ENCODE measurements around the gene OR11L1. TPM values are rescaled to one million over a fixed set of nuclear protein-coding genes. Genes with fewer than 3 reads are reported as not detected.

The OR11L1 gene
- total RNA-seq, 1 donor from 2014 or later, result not detected

DNA sequence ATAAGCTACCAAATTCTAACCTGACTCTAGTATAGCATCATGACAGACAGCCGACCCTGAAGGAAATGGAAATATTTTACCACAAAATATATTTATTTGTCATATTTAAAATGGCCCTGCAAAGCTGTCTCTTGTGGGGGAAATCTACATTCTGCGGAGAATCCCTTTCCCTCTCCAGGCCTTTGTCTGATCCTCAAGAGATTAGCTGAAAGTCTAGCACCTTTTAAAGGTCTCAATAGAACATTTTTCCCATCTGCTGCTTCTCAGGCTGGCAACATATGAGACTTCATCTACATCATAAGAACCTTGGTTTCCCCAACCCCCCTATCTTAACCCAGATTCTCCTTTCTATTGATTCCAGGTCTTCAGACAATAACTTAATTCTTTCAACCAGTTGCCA is 1.7 kb upstream of the OR11L1 start:
- H3K4me3 Mint-ChIP-seq (ENCODE audit: unreplicated experiment), result no peak overlapping the region
- peaks cover 2% of the 10 kb centered on the region for H3K27me3 Mint-ChIP-seq (ENCODE audit: low read depth, unreplicated experiment)
- no peaks in the 10 kb centered on the region for H3K36me3 ChIP-seq (ENCODE audit: insufficient read depth, low read length)
- H3K9me3 ChIP-seq (ENCODE audit: insufficient read depth, low read depth, low read length), result peaks cover 2% of the 10 kb centered on the region
- no peaks in the 10 kb centered on the region for H3K27me3 ChIP-seq (ENCODE audit: insufficient read depth, low read length)
- no peak for DNase-seq (ENCODE audit: low read depth)
- H4K20me1 ChIP-seq (ENCODE audit: insufficient read depth, low read length), result no peaks in the 10 kb centered on the region
- H3K4me1 Mint-ChIP-seq (ENCODE audit: low read depth, unreplicated experiment), result no peaks in the 10 kb centered on the region
- H3K4me1 ChIP-seq (ENCODE audit: insufficient read depth, low read length), result no peaks in the 10 kb centered on the region
- no peak overlapping the region for H3K27ac ChIP-seq (ENCODE audit: low read depth, low read length)
- no peak overlapping the region for H3K4me3 ChIP-seq (ENCODE audit: insufficient read depth, low read depth, low read length)
- FAIRE-seq, result no peak
- no peaks in the 10 kb centered on the region for H3K36me3 Mint-ChIP-seq (ENCODE audit: low read depth, unreplicated experiment)
- H3K4me2 ChIP-seq (ENCODE audit: low read length), result no peak overlapping the region
- H3K9ac ChIP-seq (ENCODE audit: low read length), result no peak overlapping the region
- H3K27ac Mint-ChIP-seq (ENCODE audit: unreplicated experiment), result no peak overlapping the region
- no peak overlapping the region for H2AFZ ChIP-seq (ENCODE audit: low read depth, low read length)
- no peak for TF ChIP-seq CTCF (IDR thresholded peaks at IDR 0.05; ENCODE audit: insufficient read depth, low read depth, low read length)
- H3K79me2 ChIP-seq (ENCODE audit: insufficient read depth, low read length), result no peaks in the 10 kb centered on the region
- peaks cover 1% of the 10 kb centered on the region for H3K9me3 Mint-ChIP-seq (ENCODE audit: unreplicated experiment)

DNA sequence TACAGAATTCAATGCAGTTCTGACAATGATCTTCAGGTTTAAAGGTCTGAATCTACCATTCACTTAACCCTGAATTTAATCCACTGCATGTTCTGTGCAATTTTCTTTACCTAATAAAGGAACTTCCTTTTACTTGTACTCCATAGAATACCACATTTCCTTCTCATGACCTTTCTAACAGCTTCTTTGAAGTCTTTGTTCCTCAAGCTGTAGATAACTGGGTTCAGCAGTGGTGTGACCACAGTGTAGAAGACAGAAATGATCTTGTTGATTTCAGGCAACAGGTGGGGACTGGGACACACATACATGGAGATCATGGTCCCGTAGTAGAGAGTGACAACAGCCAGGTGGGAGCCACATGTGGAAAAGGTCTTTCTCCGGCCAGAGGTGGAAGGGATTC is 878 bp downstream of the OR11L1 start:
- Histone ChIP-seq H3K9me3 (ENCODE audit: insufficient read depth, low read depth, low read length) (peaks cover 2% of the 10 kb centered on the region), H3K36me3 (ENCODE audit: insufficient read depth, low read length) (no peaks in the 10 kb centered on the region), H3K4me2 (ENCODE audit: low read length) (no peak overlapping the region), H3K27ac (ENCODE audit: low read depth, low read length) (no peak overlapping the region), H3K4me1 (ENCODE audit: insufficient read depth, low read length) (no peaks in the 10 kb centered on the region), H2AFZ (ENCODE audit: low read depth, low read length) (no peak overlapping the region), H3K4me3 (ENCODE audit: insufficient read depth, low read depth, low read length) (no peak overlapping the region), H3K9ac (ENCODE audit: low read length) (no peak overlapping the region), H3K79me2 (ENCODE audit: insufficient read depth, low read length) (no peaks in the 10 kb centered on the region), H4K20me1 (ENCODE audit: insufficient read depth, low read length) (no peaks in the 10 kb centered on the region), H3K27me3 (ENCODE audit: insufficient read depth, low read length) (no peaks in the 10 kb centered on the region)
- no peaks in the 10 kb centered on the region for H3K4me1 Mint-ChIP-seq (ENCODE audit: low read depth, unreplicated experiment)
- H3K27me3 Mint-ChIP-seq (ENCODE audit: low read depth, unreplicated experiment), result peaks cover 2% of the 10 kb centered on the region
- H3K36me3 Mint-ChIP-seq (ENCODE audit: low read depth, unreplicated experiment), result no peaks in the 10 kb centered on the region
- DNase-seq (ENCODE audit: low read depth) (no peak), FAIRE-seq (no peak)
- H3K4me3 Mint-ChIP-seq (ENCODE audit: unreplicated experiment), result no peak overlapping the region
- TF ChIP-seq EZH2 (IDR thresholded peaks at IDR 0.05; ENCODE audit: insufficient read depth, low read length) (no peak), CTCF (IDR thresholded peaks at IDR 0.05; ENCODE audit: insufficient read depth, low read depth, low read length) (no peak)
- H3K27ac Mint-ChIP-seq (ENCODE audit: unreplicated experiment), result no peak overlapping the region
- H3K9me3 Mint-ChIP-seq (ENCODE audit: unreplicated experiment), result peaks cover 1% of the 10 kb centered on the region

DNA sequence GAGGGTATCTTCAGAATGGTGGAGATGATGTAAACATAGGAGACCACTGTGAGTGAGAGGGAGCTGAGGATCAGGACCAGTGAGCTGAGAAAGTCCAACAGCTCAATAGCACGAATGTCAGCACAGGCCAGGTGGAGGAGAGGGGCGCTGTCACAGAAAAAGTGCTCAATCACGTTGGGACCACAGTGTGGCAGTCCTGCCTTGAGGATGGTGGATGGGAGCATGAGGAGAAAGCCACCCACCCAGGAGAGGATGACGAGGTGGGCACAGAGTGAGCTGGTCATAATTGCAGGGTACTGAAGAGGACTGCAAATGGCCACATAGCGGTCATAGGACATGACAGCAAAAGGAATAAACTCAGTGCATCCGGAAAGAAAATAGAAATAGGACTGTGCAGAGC is 8.1 kb downstream of the OR11L1 start:
- Histone ChIP-seq H3K27me3 (ENCODE audit: insufficient read depth, low read length) (no peaks in the 10 kb centered on the region), H3K9ac (ENCODE audit: low read length) (no peak overlapping the region), H3K4me1 (ENCODE audit: insufficient read depth, low read length) (no peaks in the 10 kb centered on the region), H3K79me2 (ENCODE audit: insufficient read depth, low read length) (no peaks in the 10 kb centered on the region), H2AFZ (ENCODE audit: low read depth, low read length) (no peak overlapping the region), H3K4me3 (ENCODE audit: insufficient read depth, low read depth, low read length) (no peak overlapping the region), H3K27ac (ENCODE audit: low read depth, low read length) (no peak overlapping the region), H3K4me2 (ENCODE audit: low read length) (no peak overlapping the region), H3K9me3 (ENCODE audit: insufficient read depth, low read depth, low read length) (peaks cover 3% of the 10 kb centered on the region), H3K36me3 (ENCODE audit: insufficient read depth, low read length) (no peaks in the 10 kb centered on the region), H4K20me1 (ENCODE audit: insufficient read depth, low read length) (no peaks in the 10 kb centered on the region)
- Mint-ChIP-seq H3K9me3 (ENCODE audit: unreplicated experiment) (peaks cover 7% of the 10 kb centered on the region), H3K4me3 (ENCODE audit: unreplicated experiment) (no peak overlapping the region), H3K4me1 (ENCODE audit: low read depth, unreplicated experiment) (no peaks in the 10 kb centered on the region), H3K27ac (ENCODE audit: unreplicated experiment) (no peak overlapping the region), H3K27me3 (ENCODE audit: low read depth, unreplicated experiment) (no peaks in the 10 kb centered on the region), H3K36me3 (ENCODE audit: low read depth, unreplicated experiment) (no peaks in the 10 kb centered on the region)
- TF ChIP-seq EZH2 (IDR thresholded peaks at IDR 0.05; ENCODE audit: insufficient read depth, low read length) (no peak), CTCF (IDR thresholded peaks at IDR 0.05; ENCODE audit: insufficient read depth, low read depth, low read length) (no peak)
- DNase-seq (ENCODE audit: low read depth), result no peak
- FAIRE-seq, result no peak
